Upper lobe of left lung (tissue), 6 donors: Measurements from ENCODE around the gene TRIM65. TPM values are rescaled to one million over a fixed set of nuclear protein-coding genes. Genes with fewer than 3 reads are reported as not detected.
A peak's percentile ranks its signal among the peaks of the same experiment; 100 is the strongest.

ENCODE experiments used
- ATAC-seq, 2 donors: fragments of 200-7000 bp; cut with Tn5 transposase; one replicate each; pipeline ENCODE4 v1.9.1; 2022; ENCODE audit warnings: mild to moderate bottlenecking in 2 of 2, moderate library complexity in 2 of 2; ENCODE audit not compliant: low FRiP score in 2 of 2
- DNase-seq, 2 donors: peaks; one replicate each; pipeline ENCODE4 v3.0.0-alpha.2; 2019 to 2020
- H3K27ac ChIP-seq, 4 donors: fragments of 200-600 bp; sonication (generic); one replicate each; pipeline ENCODE4 v1.5.1; 2016 to 2019
- H3K27me3 ChIP-seq, 4 donors: fragments of 200-600 bp; sonication (generic); one replicate each; pipeline ENCODE4 v1.5.1; 2017 to 2019
- H3K36me3 ChIP-seq, 4 donors: fragments of 200-600 bp; sonication (generic); one replicate each; pipeline ENCODE4 v1.5.1; 2016 to 2019
- H3K4me1 ChIP-seq, 4 donors: fragments of 200-600 bp; sonication (generic); one replicate each; pipeline ENCODE4 v1.5.1; 2018 to 2019
- H3K4me3 ChIP-seq, 4 donors: fragments of 200-600 bp; sonication (generic); one replicate each; pipeline ENCODE4 v1.5.1; 2017 to 2019; ENCODE audit warnings: mild to moderate bottlenecking in 2 of 4, moderate library complexity in 1 of 4
- H3K9me3 ChIP-seq, 4 donors: fragments of 200-600 bp; sonication (generic); one replicate each; pipeline ENCODE4 v1.5.1; 2018 to 2019
- CTCF ChIP-seq, 6 experiments: fragments of 450-650 bp in 4 of 6; fragments of 200-600 bp in 2 of 6; sonication (generic) in 2 of 6; IDR thresholded peaks; one replicate each; pipeline ENCODE4 v1.5.1; 2016 to 2019; ENCODE audit warnings: antibody characterized with exemption in 6 of 6
- EP300 ChIP-seq, 4 donors: sonication (generic); formaldehyde crosslinking; IDR thresholded peaks; one replicate each; pipeline ENCODE4 v1.5.1; 2017; ENCODE audit warnings: antibody characterized with exemption in 4 of 4, control low read depth in 2 of 4
- POLR2A ChIP-seq, 4 donors: fragments of 450-650 bp; IDR thresholded peaks; one replicate each; pipeline ENCODE4 v1.5.1; 2016 to 2017; ENCODE audit warnings: antibody characterized with exemption in 4 of 4, mild to moderate bottlenecking in 2 of 4
- POLR2AphosphoS5 ChIP-seq, 2 donors: sonication (generic); formaldehyde crosslinking; IDR thresholded peaks; one replicate each; pipeline ENCODE4 v1.5.1; 2017; ENCODE audit warnings: antibody characterized with exemption in 2 of 2
- WGBS, 2 donors: methylation state at CpG; one replicate each; pipeline ENCODE4 v1.1.5; 2017 to 2018; 5-methylcytosine and 5-hydroxymethylcytosine counted together
- total RNA-seq, 6 donors: library from RNA; depleted of rRNA in 4 of 6; stranded (reverse); fragments of >200 nt in 4 of 6; gene quantifications; one replicate each; pipeline versions ENCODE4 v1.1.0 to v1.2.1, GENCODE V29; 2016 to 2021
- donor health status: DM: no; HTN: no; CAD: no; lungs with moderate emphysema.
- donor health status: DM: no; HTN: yes; CAD: no; lungs with severe emphysema.

TRIM65 gene
- total RNA-seq, 6 donors from 2014 or later: 23.4 to 35.1 (median 28.2) TPM

- DNase-seq (no peak), ATAC-seq (no peak)
- no peaks in the 10 kb centered on the region for H3K27me3 ChIP-seq
- peak overlapping the region in 3 of 4 donors; percentile 82 to 89 (median 87) for H3K27ac ChIP-seq
- 48 to 60% methylated on average over 6 of the region's 6 CpGs for WGBS, 2 donors
- peaks cover 9 to 18% (median 16%) of the 10 kb centered on the region in 4 donors for H3K4me1 ChIP-seq
- peaks cover 0 to 13% (median 8%) of the 10 kb centered on the region in 4 donors for H3K36me3 ChIP-seq
- H3K4me3 ChIP-seq: peak overlapping the region in 3 of 4 donors; percentile 70 to 91 (median 81)
- H3K9me3 ChIP-seq: no peaks in the 10 kb centered on the region
- no peak for TF ChIP-seq CTCF (IDR thresholded peaks at IDR 0.05)
- no peak for TF ChIP-seq POLR2A (IDR thresholded peaks at IDR 0.05)
- TF ChIP-seq POLR2AphosphoS5 (IDR thresholded peaks at IDR 0.05): no peak
- no peak for TF ChIP-seq EP300 (IDR thresholded peaks at IDR 0.05)
These were observed 44.7 kb upstream of the TRIM65 start for GRCh38 chr17:75941442-75941819.

- peak; percentile 98 to 100 for ATAC-seq
- DNase-seq: peak; percentile 98
- WGBS, 2 donors: 0 to 1% methylated on average over 16 to 38 of the region's 63 CpGs
These were observed 44.1 kb upstream of the TRIM65 start, which contains the start of gene FBF1 for GRCh38 chr17:75940727-75941441. FBF1 (minus strand) TSS chr17:75941042; CDS start chr17:75938149, 2,893 bp downstream.

GRCh38 chr17:75937652-75938051 is 40.9 kb upstream of the TRIM65 start:
- ATAC-seq (no peak), DNase-seq (no peak)
- Histone ChIP-seq H3K9me3 (no peaks in the 10 kb centered on the region), H3K27ac (no peak overlapping the region), H3K36me3 (no peaks in the 10 kb centered on the region), H3K4me1 (peaks cover 6 to 18% (median 13%) of the 10 kb centered on the region in 4 donors), H3K27me3 (no peaks in the 10 kb centered on the region), H3K4me3 (no peak overlapping the region)
- WGBS, 2 donors: 85 to 86% methylated on average over 13 of the region's 13 CpGs
- TF ChIP-seq POLR2AphosphoS5 (IDR thresholded peaks at IDR 0.05) (no peak), EP300 (IDR thresholded peaks at IDR 0.05) (no peak), POLR2A (IDR thresholded peaks at IDR 0.05) (no peak), CTCF (IDR thresholded peaks at IDR 0.05) (no peak)

More at GRCh38 chr17:75940727-75941441, 44.1 kb upstream of the TRIM65 start, which contains the start of gene FBF1:
- TF ChIP-seq POLR2A (IDR thresholded peaks at IDR 0.05): peak; percentile 23 to 90 (median 64)
- TF ChIP-seq POLR2AphosphoS5 (IDR thresholded peaks at IDR 0.05): peak; percentile 82 to 91
- peak in 3 of 6 experiments; percentile 18 to 32 (median 29) for TF ChIP-seq CTCF (IDR thresholded peaks at IDR 0.05)
- TF ChIP-seq EP300 (IDR thresholded peaks at IDR 0.05): peak in 1 of 4 donors; percentile 21
- Histone ChIP-seq H3K9me3 (no peaks in the 10 kb centered on the region), H3K27me3 (no peaks in the 10 kb centered on the region), H3K4me3 (peak within 1 kb of the TSS; percentile 70 to 91 (median 82)), H3K4me1 (peaks cover 9 to 18% (median 16%) of the 10 kb centered on the region in 4 donors), H3K27ac (peak within 1 kb of the TSS; percentile 64 to 89 (median 84)), H3K36me3 (peaks cover 0 to 8% (median 2%) of the 10 kb centered on the region in 4 donors)

GRCh38 chr17:75933808-75934207 is 37.1 kb upstream of the TRIM65 start:
- no peak for TF ChIP-seq CTCF (IDR thresholded peaks at IDR 0.05)
- TF ChIP-seq POLR2AphosphoS5 (IDR thresholded peaks at IDR 0.05): no peak
- TF ChIP-seq POLR2A (IDR thresholded peaks at IDR 0.05): no peak
- Histone ChIP-seq H3K36me3 (no peaks in the 10 kb centered on the region), H3K4me1 (no peaks in the 10 kb centered on the region), H3K27me3 (no peaks in the 10 kb centered on the region), H3K4me3 (no peak overlapping the region), H3K9me3 (no peaks in the 10 kb centered on the region), H3K27ac (no peak overlapping the region)
- WGBS, 2 donors: 82 to 84% methylated on average over 4 of the region's 4 CpGs
- DNase-seq: no peak
- ATAC-seq: no peak
